ENCODE data around the gene ADAMTS18. TPM values are rescaled to one million over a fixed set of nuclear protein-coding genes. Genes with fewer than 3 reads are reported as not detected.
"Not testable (repeated sequence)": the region's sequence is repeated elsewhere in the genome, so short reads cannot be mapped to it uniquely, and the experiment has no call there.

Gene ADAMTS18, protein sequence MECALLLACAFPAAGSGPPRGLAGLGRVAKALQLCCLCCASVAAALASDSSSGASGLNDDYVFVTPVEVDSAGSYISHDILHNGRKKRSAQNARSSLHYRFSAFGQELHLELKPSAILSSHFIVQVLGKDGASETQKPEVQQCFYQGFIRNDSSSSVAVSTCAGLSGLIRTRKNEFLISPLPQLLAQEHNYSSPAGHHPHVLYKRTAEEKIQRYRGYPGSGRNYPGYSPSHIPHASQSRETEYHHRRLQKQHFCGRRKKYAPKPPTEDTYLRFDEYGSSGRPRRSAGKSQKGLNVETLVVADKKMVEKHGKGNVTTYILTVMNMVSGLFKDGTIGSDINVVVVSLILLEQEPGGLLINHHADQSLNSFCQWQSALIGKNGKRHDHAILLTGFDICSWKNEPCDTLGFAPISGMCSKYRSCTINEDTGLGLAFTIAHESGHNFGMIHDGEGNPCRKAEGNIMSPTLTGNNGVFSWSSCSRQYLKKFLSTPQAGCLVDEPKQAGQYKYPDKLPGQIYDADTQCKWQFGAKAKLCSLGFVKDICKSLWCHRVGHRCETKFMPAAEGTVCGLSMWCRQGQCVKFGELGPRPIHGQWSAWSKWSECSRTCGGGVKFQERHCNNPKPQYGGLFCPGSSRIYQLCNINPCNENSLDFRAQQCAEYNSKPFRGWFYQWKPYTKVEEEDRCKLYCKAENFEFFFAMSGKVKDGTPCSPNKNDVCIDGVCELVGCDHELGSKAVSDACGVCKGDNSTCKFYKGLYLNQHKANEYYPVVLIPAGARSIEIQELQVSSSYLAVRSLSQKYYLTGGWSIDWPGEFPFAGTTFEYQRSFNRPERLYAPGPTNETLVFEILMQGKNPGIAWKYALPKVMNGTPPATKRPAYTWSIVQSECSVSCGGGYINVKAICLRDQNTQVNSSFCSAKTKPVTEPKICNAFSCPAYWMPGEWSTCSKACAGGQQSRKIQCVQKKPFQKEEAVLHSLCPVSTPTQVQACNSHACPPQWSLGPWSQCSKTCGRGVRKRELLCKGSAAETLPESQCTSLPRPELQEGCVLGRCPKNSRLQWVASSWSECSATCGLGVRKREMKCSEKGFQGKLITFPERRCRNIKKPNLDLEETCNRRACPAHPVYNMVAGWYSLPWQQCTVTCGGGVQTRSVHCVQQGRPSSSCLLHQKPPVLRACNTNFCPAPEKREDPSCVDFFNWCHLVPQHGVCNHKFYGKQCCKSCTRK (N-terminal part only)
- total RNA-seq: not detected

DNA sequence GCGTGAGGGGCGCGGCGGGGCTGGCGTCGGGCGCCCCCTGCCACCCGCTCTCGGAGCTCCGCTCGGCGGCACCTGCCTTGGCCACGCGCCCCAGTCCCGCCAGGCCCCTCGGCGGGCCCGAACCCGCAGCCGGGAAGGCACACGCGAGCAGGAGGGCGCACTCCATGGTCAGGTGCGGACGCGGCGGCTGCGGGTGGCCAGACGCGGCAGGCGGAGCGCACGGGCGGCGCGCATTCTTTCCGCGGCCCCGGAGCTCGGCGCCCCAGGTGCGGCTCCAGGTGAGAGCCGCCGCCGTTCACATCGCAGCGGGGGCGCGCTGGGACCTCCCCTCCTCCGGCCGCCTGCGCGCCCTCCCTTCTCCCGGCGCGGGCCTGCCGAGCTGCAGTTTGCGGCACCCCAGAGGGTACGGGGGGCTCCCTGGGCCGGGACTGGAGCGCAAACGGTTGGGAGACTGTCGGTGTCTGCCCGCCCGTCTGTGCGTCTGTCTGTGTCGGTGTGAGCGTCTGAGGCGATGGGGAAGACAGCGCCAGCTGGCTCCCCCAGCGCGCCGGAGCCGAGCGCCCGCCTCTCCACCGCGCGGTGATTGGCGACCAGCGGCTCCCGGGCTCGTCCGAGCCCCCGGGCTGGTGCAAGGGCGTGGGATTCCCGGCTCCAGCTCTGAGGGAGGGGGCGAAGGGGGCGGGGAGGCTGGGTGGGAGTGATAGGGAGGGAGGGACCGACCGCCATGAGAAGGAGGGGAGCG is at the start of gene ADAMTS18:
TSS of gene ADAMTS18 (minus strand) at position 505 of the 742 bp plus-strand sequence. CDS start at position 166, 339 bp downstream.
- Mint-ChIP-seq H3K36me3 (peaks cover 0 to 6% of the 10 kb centered on the region in 2 donors), H3K9me3 (no peaks in the 10 kb centered on the region), H3K27ac (no peak within 1 kb of the TSS)
- no peak for ATAC-seq
- DNase-seq (ENCODE audit: low spot score in 2 of 2): no peak

DNA sequence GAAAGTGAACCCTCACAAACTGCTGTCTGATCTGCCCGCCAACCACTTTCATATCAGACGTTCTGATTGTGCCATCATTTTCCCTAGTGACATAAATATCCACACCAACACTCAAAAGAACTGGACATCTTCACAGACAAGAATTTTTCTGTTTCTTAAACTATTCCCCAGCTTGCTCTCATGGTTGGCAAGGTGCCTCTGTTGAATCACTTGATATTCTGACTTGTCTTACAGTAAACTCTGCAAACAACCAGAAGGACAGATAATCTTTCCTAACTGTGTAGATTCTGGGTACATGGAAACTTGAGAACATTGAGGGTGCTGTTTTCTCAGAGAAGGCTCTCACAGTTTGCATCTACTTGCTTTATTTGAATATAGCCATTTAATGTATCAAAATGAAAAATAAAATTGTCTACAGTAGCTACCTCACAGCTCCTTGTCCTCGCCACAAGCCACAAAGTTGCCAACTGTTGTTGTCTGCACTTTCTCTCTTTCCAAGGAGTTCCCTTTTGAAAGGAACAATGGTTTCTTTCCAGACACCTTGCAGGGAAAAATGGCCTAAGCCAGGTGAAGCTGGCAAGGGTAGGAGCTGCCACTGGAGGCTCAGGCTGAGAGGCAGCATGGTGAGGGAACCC is 46.0 kb upstream of the ADAMTS18 start:
- DNase-seq (ENCODE audit: low spot score in 2 of 2): no peak
- Mint-ChIP-seq H3K9me3 (peaks cover 0 to 8% of the 10 kb centered on the region in 2 donors), H3K27ac (no peak overlapping the region), H3K36me3 (peaks cover 0 to 4% of the 10 kb centered on the region in 2 donors)
- ATAC-seq: no peak

DNA sequence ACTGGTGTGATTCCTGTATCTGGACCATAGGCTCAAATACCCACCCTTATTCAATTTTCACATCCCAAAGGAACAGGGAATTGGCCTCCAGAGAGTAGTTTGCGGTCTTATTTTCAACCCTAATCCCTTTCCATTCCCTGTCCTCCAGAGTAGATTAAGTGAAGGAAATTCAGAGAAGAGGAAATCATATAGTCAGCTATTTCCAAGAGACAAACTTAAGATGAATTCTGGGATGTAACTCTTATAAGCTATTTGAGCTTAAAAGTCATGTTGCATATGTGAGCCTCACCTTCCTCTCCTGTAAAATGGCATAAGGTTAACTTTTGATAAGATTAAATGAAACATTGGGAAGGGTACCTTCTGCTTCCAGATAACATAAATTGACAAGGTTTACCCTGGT is 37.4 kb upstream of the ADAMTS18 start:
- H3K27ac Mint-ChIP-seq: no peak overlapping the region
- no peaks in the 10 kb centered on the region for H3K36me3 Mint-ChIP-seq
- ATAC-seq: no peak
- H3K9me3 Mint-ChIP-seq: no peaks in the 10 kb centered on the region
- DNase-seq (ENCODE audit: low spot score in 2 of 2): no peak

DNA sequence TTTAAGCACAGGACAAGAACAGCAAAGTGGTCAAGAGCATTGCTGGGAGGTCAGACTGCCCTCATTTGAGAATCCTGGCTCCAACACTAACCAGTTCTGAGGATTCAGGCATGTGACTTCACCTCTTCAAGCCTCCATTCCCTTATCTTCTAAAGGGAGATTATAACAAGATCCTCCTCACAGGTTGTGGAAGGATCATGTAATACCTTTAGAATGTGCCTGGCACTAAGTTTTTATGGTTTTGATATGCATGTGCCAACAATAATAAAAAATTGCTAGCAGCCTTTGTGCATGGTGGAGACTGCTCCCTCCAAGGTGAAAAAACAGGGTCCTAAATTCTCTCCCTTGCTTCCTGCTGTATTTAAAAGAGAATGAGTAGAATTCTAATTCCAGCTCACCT is 36.0 kb upstream of the ADAMTS18 start:
- H3K27ac Mint-ChIP-seq: no peak overlapping the region
- no peaks in the 10 kb centered on the region for H3K9me3 Mint-ChIP-seq
- no peak for DNase-seq (ENCODE audit: low spot score in 2 of 2)
- no peak for ATAC-seq
- H3K36me3 Mint-ChIP-seq: no peaks in the 10 kb centered on the region

DNA sequence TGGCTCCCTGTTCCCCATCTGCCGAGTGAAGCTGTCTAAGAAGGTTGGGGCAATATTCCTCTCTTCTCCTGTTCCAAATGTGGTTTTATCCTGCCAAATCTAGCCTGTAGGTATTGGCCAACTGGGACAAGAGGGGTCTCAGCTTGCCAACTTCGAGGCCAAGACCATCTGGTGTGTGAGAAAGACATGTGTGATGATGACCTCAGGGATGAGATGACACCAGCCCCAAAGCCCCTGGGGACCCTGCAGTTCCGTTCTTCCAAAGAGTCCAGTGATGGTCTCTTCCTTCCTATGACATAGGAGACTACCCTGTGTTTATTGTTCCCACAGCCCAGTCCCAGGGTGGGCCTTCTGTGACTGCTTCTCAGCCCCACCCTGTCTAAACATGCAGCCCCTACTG is 34.8 kb upstream of the ADAMTS18 start:
- Mint-ChIP-seq H3K36me3 (no peaks in the 10 kb centered on the region), H3K27ac (no peak overlapping the region), H3K9me3 (no peaks in the 10 kb centered on the region)
- no peak for ATAC-seq
- no peak for DNase-seq (ENCODE audit: low spot score in 2 of 2)

DNA sequence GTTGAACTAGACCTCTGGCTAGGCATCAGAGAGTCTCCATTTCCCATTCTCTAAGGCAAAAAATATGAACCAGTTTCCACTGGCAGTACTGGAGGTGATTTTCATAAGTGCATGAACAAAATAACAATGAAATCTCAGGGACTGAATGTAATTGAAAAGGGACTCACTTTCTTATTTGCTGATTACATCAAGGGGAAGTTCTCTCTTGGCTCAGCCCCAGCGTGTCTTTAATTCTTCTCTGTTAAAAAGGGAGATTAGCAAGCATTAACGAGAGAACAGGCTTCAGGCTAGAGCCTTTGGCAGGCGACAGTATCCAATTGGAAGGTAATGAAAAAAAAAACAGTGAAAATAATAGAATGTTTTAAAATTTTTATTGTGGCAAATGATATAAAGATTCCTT is 34.0 kb upstream of the ADAMTS18 start:
- no peak overlapping the region for H3K27ac Mint-ChIP-seq
- no peaks in the 10 kb centered on the region for H3K36me3 Mint-ChIP-seq
- no peaks in the 10 kb centered on the region for H3K9me3 Mint-ChIP-seq
- ATAC-seq (no peak), DNase-seq (ENCODE audit: low spot score in 2 of 2) (no peak)

DNA sequence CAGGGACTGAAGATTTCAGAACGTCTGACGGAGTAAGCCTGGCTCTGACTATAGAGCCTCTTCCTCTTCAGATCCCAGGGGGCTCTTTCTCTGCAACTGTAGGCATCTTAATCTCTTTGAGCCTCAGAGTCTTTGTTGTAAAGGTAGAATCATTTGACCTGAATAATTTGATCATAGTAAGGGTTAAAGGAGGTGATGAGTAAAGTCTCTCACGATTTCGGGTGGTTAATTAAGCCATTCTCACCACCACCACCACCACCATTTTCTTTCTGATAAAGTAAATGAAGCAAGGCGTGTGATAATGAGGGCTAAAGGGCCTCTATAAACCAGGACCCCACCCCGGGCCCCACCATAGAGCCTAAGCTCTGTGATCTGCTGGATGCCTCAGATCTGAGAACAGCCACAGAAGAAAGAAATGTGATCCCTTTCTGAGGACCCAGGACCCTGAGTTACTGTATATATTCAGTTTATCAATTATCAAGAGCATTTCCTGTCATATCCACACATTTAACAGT is 33.0 kb upstream of the ADAMTS18 start:
- DNase-seq (ENCODE audit: low spot score in 2 of 2) (no peak), ATAC-seq (no peak)
- Mint-ChIP-seq H3K36me3 (no peaks in the 10 kb centered on the region), H3K9me3 (no peaks in the 10 kb centered on the region), H3K27ac (no peak overlapping the region)

DNA sequence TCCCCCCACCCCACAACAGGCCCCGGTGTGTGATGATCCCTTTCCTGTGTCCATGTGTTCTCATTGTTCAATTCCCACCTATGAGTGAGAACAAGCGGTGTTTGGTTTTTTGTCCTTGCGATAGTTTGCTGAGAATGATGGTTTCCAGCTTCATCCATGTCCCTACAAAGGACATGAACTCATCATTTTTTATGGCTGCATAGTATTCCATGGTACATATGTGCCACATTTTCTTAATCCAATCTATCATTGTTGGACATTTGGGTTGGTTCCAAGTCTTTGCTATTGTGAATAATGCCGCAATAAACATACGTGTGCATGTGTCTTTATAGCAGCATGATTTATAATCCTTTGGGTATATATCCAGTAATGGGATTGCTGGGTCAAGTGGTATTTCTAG is 28.8 kb upstream of the ADAMTS18 start:
- DNase-seq (ENCODE audit: low spot score in 2 of 2); H3K9me3 Mint-ChIP-seq; ATAC-seq; H3K36me3 Mint-ChIP-seq; H3K27ac Mint-ChIP-seq: not testable (repeated sequence)

DNA sequence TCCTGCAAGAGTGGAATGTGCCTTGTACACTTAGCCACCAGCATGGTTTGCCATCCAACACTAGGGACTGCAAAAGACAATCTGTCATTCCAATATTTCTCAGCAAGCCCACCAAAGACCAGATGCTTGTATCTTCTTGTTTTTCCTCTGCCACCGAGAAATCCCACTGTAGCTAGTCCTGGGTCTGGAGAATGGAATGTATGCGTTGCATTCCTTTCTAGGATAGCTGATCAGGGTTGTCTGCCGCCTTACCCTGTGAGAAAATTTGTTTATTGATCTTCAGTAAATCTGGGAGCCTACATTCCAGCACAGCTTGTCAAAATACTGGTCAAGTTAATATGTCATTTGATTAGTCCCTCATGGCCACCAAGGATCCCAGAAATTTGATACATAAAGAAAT is 28.1 kb upstream of the ADAMTS18 start:
- no peak for DNase-seq (ENCODE audit: low spot score in 2 of 2)
- H3K9me3 Mint-ChIP-seq: no peaks in the 10 kb centered on the region
- no peaks in the 10 kb centered on the region for H3K36me3 Mint-ChIP-seq
- ATAC-seq: no peak
- no peak overlapping the region for H3K27ac Mint-ChIP-seq

DNA sequence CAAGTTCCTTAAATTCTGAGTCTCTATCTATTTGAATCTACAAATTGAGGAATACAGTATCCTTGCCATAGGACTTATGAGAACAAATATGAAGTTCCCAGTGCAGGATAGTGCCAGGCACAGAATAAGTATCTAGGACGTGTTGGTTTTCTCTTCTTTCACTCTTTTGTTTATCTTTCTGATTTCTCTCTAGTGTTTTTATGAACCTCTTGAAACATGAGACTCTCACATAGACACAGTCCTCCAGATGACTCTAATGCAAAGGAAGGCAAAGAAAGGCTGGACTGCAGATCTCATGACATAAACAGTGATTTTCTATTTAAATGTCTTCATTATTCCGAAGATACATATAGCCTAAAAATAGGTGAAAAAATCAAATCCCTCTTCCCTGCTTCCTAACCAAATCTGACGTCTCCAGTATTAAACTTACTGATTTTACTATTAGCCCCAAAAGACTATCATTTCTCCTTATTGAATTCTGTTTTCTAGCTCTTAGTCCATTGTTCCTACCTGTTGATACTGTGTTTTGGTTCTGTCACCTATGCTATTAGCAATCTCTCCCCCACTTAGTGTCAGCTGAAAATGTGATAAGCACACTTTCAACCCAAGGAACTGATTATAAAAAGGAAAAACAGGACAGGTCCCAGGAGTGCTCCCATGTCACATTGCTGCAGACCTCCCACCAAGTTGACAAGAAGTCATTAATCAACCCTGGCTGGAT is 24.9 kb upstream of the ADAMTS18 start:
- Mint-ChIP-seq H3K9me3 (no peaks in the 10 kb centered on the region), H3K36me3 (no peaks in the 10 kb centered on the region), H3K27ac (no peak overlapping the region)
- DNase-seq (ENCODE audit: low spot score in 2 of 2) (no peak), ATAC-seq (no peak)

DNA sequence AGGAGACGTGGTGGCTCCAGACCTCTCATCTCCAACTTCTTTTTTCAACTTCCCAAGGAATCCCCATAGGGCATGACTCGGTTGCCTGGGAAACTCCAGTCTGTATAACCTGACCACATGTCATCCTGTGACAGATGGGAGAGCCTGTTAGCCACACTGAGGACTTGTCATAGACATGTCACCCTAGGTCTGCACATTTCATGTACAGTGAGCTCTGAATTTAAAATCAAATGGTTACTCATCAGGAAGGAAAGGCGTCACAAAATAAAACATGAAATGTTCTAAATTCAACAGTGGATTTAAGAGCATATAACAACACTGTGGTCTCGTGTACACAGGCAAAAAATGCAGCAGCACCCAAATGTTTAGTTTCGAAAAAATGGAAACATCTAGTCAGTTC is 22.2 kb upstream of the ADAMTS18 start:
- ATAC-seq (no peak), DNase-seq (ENCODE audit: low spot score in 2 of 2) (no peak)
- H3K27ac Mint-ChIP-seq: no peak overlapping the region
- H3K36me3 Mint-ChIP-seq: no peaks in the 10 kb centered on the region
- peaks cover 0 to 6% of the 10 kb centered on the region in 2 donors for H3K9me3 Mint-ChIP-seq

DNA sequence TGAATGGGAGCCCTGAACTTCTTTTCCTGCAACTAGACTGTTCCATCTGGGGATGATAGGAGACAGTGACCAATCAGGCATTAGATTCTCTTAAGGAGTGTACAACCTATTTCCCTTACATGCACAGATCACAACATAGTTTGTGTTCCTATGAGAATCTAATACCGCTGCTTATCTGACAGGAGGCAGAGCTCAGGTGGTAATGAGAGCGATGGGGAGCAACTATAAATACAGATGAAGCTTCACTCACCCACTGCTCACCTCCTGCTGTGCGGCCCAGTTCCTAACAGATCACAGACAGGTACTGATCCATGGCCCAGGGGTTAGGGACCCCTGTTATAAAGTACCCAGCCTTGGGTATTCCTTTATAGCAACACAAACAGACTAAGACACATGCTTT is 17.4 kb upstream of the ADAMTS18 start:
- Mint-ChIP-seq H3K27ac (no peak overlapping the region), H3K36me3 (no peaks in the 10 kb centered on the region), H3K9me3 (peaks cover 0 to 12% of the 10 kb centered on the region in 2 donors)
- ATAC-seq: no peak
- no peak for DNase-seq (ENCODE audit: low spot score in 2 of 2)

DNA sequence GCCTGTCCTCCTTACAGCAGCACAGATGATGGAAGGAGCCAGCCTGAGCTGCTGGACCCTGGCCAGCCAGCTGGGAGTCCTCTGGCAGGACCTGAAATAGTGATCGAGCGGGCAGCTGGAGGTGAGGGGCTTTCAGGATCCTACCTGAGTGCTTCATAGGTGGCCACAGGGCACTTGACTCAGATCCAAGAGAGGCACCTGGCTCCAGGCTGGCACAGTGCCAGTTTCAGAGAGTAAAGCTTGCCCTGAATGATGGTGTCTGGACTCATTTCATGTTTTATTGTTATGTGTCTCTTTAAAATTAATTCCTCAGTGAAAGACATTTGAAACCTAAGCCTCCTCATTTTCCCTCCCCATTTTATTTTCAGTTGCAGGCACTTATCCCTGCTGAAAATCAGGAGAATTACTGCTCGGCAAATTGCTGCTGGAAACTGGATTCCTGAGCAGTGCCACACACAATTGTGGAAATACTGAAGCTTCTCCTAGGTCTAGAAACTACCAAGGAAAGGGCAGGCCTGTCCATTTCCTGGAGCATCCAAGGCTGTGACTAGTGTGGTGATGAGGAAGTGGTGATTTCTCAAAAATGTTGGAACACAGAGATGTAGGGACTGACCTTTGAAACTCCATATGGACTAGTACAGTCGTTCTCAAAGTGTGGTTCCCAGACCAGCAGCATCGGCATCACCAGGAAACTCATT is 16.1 kb upstream of the ADAMTS18 start:
- H3K36me3 Mint-ChIP-seq: no peaks in the 10 kb centered on the region

DNA sequence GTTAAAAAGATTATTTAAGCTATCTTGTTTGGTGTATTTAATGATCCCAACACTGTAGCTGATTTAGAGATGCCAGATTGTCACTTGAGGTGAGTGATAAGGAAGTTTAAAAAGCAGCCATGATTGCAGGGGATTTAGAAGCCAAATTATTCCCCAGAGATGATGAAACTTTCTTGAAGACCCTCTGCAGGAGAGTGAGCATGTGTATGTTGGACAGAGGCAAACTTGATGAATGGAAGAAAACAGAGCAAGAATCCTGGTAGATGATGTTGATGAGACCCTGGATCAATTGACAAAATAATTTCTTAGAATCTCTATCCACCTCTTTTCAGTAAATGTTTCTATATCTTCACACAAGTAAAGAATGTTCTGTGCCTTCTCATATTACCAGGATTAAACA is 14.4 kb upstream of the ADAMTS18 start:
- ATAC-seq (no peak), DNase-seq (ENCODE audit: low spot score in 2 of 2) (no peak)
- Mint-ChIP-seq H3K9me3 (peaks cover 0 to 12% of the 10 kb centered on the region in 2 donors), H3K36me3 (no peaks in the 10 kb centered on the region), H3K27ac (no peak overlapping the region)

More for the DNA sequence above, 16.1 kb upstream of the ADAMTS18 start:
- peaks cover 0 to 12% of the 10 kb centered on the region in 2 donors for H3K9me3 Mint-ChIP-seq
- no peak for DNase-seq (ENCODE audit: low spot score in 2 of 2)
- ATAC-seq: no peak
- H3K27ac Mint-ChIP-seq: no peak overlapping the region

DNA sequence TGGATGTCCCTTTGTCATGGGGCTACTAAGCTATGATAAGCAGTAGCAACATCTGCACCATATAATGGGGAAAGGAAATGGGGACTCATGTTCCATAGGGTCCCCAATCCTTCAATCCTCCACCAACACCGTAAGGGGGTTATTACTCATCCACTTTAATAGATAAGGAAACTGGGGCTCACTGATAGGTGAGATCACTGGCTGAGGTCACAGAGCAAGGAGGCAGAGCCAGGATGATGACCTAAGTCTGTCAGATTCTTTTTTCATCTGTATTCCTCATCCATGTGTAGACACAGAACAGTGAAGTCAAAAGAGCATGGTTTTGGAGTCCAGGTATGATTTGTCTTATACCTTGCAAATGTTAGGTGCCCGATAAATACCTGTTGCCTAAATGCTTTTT is 10.5 kb upstream of the ADAMTS18 start:
- DNase-seq (ENCODE audit: low spot score in 2 of 2): no peak
- Mint-ChIP-seq H3K9me3 (peaks cover 0 to 5% of the 10 kb centered on the region in 2 donors), H3K27ac (no peak overlapping the region), H3K36me3 (no peaks in the 10 kb centered on the region)
- ATAC-seq: no peak
